MM.1S (cell line): Measurements from ENCODE around the gene NFATC2.

ENCODE experiments used
- DNase-seq: peaks from one replicate; pipeline ENCODE4 v3.0.0-alpha.2; 2015
- H2AFZ ChIP-seq: fragments of 300-600 bp; sonication (generic); 2 replicates; pipeline ENCODE4 v1.6.0; 2016; ENCODE audit warnings: antibody characterized with exemption, low read length
- H3F3A ChIP-seq: fragments of 300-600 bp; sonication (generic); 2 replicates; pipeline ENCODE4 v1.6.1; 2016; ENCODE audit warnings: mild to moderate bottlenecking, antibody characterized with exemption, low read length, moderate library complexity, mixed read lengths; ENCODE audit not compliant: insufficient read depth
- H3K27ac ChIP-seq: fragments of 300-600 bp; sonication (generic); 2 replicates; pipeline ENCODE4 v1.5.1; 2016; ENCODE audit warnings: mild to moderate bottlenecking, low read length
- H3K27me3 ChIP-seq: fragments of 300-600 bp; sonication (generic); replicated peaks from 2 replicates; pipeline ENCODE4 v1.6.0; 2016; ENCODE audit warnings: low read length; ENCODE audit not compliant: insufficient read depth
- H3K36me3 ChIP-seq: fragments of 300-600 bp; sonication (generic); replicated peaks from 2 replicates; pipeline ENCODE4 v1.6.1; 2016; ENCODE audit warnings: mild to moderate bottlenecking, low read length, mixed read lengths; ENCODE audit not compliant: insufficient read depth
- H3K4me1 ChIP-seq: fragments of 300-600 bp; sonication (generic); 2 replicates; pipeline ENCODE4 v1.6.1; 2016; ENCODE audit warnings: low read length, mixed read lengths
- H3K4me2 ChIP-seq: fragments of 300-600 bp; sonication (generic); 2 replicates; pipeline ENCODE4 v1.6.0; 2016; ENCODE audit warnings: low read depth, low read length
- H3K4me3 ChIP-seq: fragments of 300-600 bp; sonication (generic); 2 replicates; pipeline ENCODE4 v1.5.1; 2016; ENCODE audit warnings: low read length, mixed read lengths
- H3K79me2 ChIP-seq: fragments of 300-600 bp; sonication (generic); 2 replicates; pipeline ENCODE4 v1.6.1; 2016; ENCODE audit warnings: mixed run types, low read length, mixed read lengths
- H3K9ac ChIP-seq: fragments of 300-600 bp; sonication (generic); 2 replicates; pipeline ENCODE4 v1.6.1; 2016; ENCODE audit warnings: low read length, mixed read lengths
- H3K9me2 ChIP-seq: fragments of 300-600 bp; sonication (generic); replicated peaks from 2 replicates; pipeline ENCODE4 v1.6.1; 2016; ENCODE audit warnings: mild to moderate bottlenecking, low read length, mixed read lengths; ENCODE audit not compliant: insufficient read depth
- H3K9me3 ChIP-seq: fragments of 300-600 bp; sonication (generic); replicated peaks from 2 replicates; pipeline ENCODE4 v1.6.1; 2016; ENCODE audit warnings: mild to moderate bottlenecking, low read length, mixed read lengths; ENCODE audit not compliant: insufficient read depth
- H4K20me1 ChIP-seq: fragments of 300-600 bp; sonication (generic); 2 replicates; pipeline ENCODE4 v1.6.1; 2016; ENCODE audit warnings: mild to moderate bottlenecking, low read length, moderate library complexity, mixed read lengths; ENCODE audit not compliant: insufficient read depth
- EZH2 ChIP-seq: fragments of 300-600 bp; sonication (generic); optimal IDR thresholded peaks from 2 replicates; pipeline ENCODE3; 2017; ENCODE audit warnings: low read depth, mild to moderate bottlenecking, antibody characterized with exemption, low read length, mixed read lengths
- EZH2phosphoT487 ChIP-seq: fragments of 300-600 bp; sonication (generic); IDR thresholded peaks from 2 replicates; pipeline ENCODE4 v1.6.1; 2018; ENCODE audit warnings: antibody characterized with exemption, low read length
- TF ChIP-seq, protein P1 (sequence below): fragments of 300-600 bp; sonication (generic); IDR thresholded peaks from 2 replicates; pipeline ENCODE4 v1.5.1; 2016; ENCODE audit warnings: antibody characterized with exemption, low read length, mixed read lengths

NFATC2 gene

DNA sequence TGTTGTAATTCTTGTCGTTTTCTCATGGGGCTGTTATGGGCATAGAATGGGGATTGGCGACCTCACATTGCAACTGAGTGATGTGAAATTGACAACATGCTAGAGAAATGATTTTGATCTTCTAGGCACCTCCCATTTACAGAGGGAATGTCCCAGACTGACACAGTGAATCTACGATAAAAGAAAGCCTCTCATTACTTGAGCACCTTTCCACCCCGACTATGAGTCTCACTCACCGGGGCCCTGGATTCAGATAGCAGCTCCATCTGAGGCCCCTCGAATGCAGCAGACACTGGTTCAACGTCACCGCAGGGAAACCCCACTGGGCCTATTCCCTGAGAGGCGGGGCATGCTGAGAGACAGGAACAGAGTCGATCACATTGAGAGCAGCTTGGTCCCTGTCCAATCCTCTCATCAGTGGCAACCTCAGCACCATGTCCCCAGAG, 49.1 kb downstream of the NFATC2 start:
- H3K4me1 ChIP-seq: no peaks in the 10 kb centered on the region
- peaks cover 54% of the 10 kb centered on the region for H3K79me2 ChIP-seq
- TF ChIP-seq, protein P1, sequence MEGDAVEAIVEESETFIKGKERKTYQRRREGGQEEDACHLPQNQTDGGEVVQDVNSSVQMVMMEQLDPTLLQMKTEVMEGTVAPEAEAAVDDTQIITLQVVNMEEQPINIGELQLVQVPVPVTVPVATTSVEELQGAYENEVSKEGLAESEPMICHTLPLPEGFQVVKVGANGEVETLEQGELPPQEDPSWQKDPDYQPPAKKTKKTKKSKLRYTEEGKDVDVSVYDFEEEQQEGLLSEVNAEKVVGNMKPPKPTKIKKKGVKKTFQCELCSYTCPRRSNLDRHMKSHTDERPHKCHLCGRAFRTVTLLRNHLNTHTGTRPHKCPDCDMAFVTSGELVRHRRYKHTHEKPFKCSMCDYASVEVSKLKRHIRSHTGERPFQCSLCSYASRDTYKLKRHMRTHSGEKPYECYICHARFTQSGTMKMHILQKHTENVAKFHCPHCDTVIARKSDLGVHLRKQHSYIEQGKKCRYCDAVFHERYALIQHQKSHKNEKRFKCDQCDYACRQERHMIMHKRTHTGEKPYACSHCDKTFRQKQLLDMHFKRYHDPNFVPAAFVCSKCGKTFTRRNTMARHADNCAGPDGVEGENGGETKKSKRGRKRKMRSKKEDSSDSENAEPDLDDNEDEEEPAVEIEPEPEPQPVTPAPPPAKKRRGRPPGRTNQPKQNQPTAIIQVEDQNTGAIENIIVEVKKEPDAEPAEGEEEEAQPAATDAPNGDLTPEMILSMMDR: no peak
- TF ChIP-seq EZH2phosphoT487: no peak
- no peak for TF ChIP-seq EZH2
- no peaks in the 10 kb centered on the region for H3K27me3 ChIP-seq
- H3K36me3 ChIP-seq: no peaks in the 10 kb centered on the region
- no peaks in the 10 kb centered on the region for H3K9me3 ChIP-seq
- H3K9me2 ChIP-seq: no peaks in the 10 kb centered on the region
- no peaks in the 10 kb centered on the region for H3F3A ChIP-seq
- H2AFZ ChIP-seq: no peak overlapping the region
- no peak for DNase-seq
- H3K4me2 ChIP-seq: no peak overlapping the region
- H4K20me1 ChIP-seq: no peaks in the 10 kb centered on the region
- no peak overlapping the region for H3K4me3 ChIP-seq
- H3K9ac ChIP-seq: no peak overlapping the region
- no peak overlapping the region for H3K27ac ChIP-seq

DNA sequence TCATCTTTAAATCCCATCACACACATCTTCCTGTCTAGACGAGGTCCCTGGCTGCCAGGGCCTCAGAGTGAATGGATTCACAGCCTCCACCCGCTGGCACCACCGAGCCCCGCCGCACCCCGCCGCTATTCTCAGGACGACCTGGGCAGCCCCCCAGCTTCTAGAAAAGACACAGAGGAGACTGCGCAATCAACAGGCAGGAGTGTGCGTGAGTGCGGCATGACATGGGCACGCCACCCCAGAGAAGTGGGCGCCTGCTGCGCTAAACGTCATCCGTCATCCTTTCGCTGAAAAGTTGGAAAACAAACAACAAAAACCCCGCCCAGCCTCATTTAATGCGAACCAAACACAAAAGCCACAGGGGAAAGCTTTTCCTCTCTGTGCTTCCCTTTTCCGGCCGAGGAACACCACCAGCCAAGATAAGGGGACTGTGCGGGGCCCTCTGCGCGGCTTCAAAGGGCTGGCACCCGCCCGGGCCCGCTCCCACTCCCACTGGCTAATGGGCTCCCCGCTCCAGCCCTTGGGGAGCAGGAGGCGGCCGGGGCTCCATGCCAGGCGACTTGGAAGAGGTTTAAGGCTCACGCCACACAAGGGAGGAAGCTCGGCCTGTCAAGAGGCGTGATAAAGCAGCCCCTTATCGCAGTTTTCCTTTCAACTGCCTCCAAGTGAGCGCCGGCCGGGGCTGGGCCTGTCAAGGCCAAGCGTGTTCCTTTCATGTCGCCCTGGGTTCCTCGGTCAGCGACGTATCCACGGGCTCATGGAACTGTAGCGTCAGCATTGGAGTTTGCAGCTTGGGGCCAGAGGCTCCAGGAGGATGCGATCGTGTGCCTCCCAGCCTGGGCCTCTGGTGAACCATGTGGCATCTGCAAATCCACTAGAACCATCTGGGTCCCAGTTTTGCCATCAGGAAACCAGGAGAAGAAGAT, 50.1 kb downstream of the NFATC2 start:
- no peaks in the 10 kb centered on the region for H3K36me3 ChIP-seq

DNA sequence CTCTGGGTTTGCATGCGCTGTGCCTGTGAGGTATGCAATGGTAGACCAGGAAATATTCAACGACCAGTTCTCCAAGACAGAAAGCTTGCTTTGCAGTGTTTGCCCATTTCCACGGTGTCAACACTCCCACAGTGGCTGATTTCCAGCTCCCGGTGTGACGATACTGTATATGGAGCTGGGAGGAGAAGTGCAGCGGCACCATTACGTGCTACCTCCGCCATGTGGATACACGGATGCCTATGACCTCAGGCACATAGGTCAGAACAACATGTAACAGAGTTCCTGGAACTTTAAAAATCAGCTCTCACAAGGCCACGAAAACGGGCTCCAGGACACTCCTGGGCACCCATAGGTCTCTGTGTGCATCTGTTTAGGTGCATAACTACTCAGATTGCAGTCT, 51.1 kb downstream of the NFATC2 start:
- H3K9me3 ChIP-seq: no peaks in the 10 kb centered on the region
- H3K36me3 ChIP-seq: no peaks in the 10 kb centered on the region
- no peaks in the 10 kb centered on the region for H3F3A ChIP-seq
- no peak overlapping the region for H2AFZ ChIP-seq
- TF ChIP-seq EZH2phosphoT487 (no peak), EZH2 (no peak)
- TF ChIP-seq, protein P1: no peak
- H3K4me3 ChIP-seq: no peak overlapping the region
- no peaks in the 10 kb centered on the region for H3K27me3 ChIP-seq
- no peak overlapping the region for H3K4me2 ChIP-seq
- H3K9ac ChIP-seq: no peak overlapping the region
- no peaks in the 10 kb centered on the region for H4K20me1 ChIP-seq
- no peaks in the 10 kb centered on the region for H3K4me1 ChIP-seq
- no peaks in the 10 kb centered on the region for H3K9me2 ChIP-seq
- no peak overlapping the region for H3K27ac ChIP-seq
- no peak for DNase-seq
- H3K79me2 ChIP-seq: peaks cover 46% of the 10 kb centered on the region

More for the DNA sequence above, 50.1 kb downstream of the NFATC2 start:
- no peaks in the 10 kb centered on the region for H3K4me1 ChIP-seq
- H4K20me1 ChIP-seq: no peaks in the 10 kb centered on the region
- DNase-seq: no peak
- no peak overlapping the region for H2AFZ ChIP-seq
- no peak overlapping the region for H3K4me2 ChIP-seq
- no peak overlapping the region for H3K9ac ChIP-seq
- no peaks in the 10 kb centered on the region for H3F3A ChIP-seq
- H3K9me2 ChIP-seq: no peaks in the 10 kb centered on the region
- H3K4me3 ChIP-seq: no peak overlapping the region
- H3K27ac ChIP-seq: no peak overlapping the region
- H3K27me3 ChIP-seq: no peaks in the 10 kb centered on the region
- peaks cover 53% of the 10 kb centered on the region for H3K79me2 ChIP-seq
- TF ChIP-seq EZH2 (no peak), EZH2phosphoT487 (no peak)
- TF ChIP-seq, protein P1: no peak
- no peaks in the 10 kb centered on the region for H3K9me3 ChIP-seq
